GM20431 (cell line): Measurements from ENCODE around the gene COL4A1.

Experiments used
- in situ Hi-C: fragments of 300-500 bp; cut with MseI, MboI; formaldehyde crosslinking; loops from one replicate; pipeline ENCODE4 v1.15.0; 2020; ENCODE audit warnings: low sequenced_read_pairs; ENCODE audit not compliant: unreplicated experiment

Gene COL4A1

DNA sequence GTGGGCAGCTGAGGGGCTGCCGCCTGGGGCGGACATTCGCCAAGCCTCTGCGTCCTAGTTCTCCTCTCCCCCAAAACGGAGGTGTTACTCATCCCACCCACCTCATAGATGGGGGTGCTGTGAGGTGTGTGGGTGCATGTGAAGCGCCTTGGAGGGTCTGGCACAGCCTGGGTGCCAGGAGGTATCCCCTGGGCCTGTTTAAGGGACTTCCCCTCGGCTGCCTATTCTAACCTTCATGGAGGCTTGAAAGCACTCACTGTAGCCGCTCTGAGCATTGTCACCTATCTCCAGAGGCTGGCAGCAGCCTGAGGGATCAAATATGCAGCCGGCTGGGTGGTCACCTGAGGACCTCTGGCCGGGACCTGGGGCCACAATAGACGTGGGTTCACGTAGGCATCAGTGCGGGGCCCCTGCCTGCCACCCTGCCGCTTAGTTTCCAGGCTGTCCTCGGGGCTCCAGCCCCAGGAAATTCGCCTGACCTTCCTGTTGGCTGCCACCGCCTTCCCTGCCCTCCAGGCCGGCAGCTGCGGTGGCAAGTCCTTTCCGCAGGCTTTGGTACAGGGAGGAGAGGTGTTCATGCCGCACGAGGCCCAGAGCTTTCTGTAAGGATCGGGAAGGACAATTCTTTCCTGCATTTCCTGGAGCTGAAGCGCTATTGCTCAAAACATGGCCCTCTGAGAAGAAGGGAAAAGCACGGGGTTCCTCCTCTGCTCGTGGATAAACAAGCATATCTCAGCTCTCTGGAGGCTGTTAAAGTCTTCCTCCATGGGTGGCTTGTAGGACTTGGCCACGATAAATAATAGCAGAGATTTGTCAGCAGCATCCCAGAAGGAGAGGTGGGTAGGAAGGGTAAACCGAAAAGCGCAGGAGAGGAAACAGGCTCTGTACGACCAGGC, 4.7 kb upstream of the COL4A1 start:
- in situ Hi-C loops = no loop called here

DNA sequence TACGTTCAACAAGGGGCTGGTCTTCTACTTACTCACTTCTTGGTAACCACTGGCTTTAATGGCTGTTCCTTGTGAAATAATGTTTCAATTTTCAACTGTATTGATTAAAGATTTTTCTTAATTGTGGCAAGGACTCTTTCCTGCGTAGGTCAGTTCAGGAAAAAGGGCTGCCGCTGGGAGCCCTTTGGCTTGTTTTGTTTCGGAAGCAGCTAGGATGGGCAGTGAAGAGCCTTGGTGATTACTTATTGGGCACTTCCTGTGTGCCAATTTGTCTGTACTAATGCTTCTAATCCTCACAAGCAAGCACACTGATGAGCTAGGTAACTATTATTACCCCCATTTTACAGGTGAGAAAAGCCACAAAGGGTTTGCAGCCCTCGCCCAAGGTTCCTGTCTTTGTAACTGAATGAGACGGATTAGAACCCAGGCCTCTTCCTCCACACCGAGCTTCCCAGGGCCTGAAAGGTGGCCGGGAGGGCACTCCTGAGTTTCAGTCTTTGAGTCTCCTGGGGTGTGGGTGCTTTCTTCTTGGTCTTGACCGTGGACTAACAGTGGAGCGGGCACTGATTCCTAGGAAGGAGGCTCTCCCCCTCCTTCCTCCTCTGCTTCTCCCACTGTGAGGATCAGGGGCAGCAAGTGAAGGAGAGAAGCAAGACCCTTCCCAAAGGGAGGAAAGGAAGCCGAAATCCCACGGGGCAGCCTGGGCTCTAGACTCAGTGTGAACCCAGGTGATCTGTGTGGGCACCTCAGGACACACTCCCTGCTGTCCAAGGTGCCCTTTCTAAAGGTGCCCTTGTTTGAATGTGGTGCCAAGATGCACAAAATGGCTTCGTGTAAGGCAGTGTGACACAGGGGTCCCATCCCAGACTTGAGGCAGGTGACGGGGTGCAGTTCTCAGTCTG, 3.8 kb upstream of the COL4A1 start:
- in situ Hi-C loops = no loop called here

DNA sequence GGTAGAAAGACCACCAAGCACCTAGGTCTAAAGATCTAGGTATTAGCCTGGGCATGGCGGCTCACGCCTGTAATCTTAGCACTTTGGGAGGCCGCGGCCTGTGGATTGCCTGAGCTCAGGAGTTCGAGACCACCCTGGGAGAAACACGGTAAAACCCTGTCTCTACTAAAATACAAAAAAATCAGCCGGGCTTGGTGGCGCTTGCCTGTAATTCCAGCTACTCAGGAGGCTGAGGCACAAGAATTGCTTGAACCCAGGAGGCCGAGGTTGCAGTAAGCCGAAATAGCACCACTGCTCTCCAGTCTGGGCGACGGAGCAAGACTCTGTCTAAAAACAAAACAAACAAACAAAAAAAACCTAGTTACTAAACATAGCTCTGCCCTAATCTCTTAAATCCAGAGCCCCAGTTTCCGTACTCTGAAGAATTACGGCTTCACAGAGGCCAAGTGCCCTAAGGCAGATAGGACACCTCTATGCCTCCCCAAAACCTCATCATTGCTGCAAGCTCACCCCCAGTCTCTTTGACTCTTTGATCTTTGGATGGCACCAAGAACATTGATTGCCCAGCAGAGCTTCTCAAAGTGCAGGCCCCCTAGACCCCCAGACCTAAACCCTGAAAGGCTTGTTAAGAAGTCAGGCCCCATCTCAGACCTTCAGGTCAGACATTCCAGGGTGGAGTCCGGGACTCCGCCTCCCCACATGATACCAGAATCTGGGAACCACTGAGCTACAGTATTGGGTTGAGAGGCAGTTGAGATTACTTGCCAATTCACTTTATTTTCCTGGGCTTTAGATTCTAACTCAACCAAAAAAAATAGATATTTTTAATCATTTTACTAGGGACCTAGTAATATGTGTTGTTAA, 2.9 kb upstream of the COL4A1 start:
- in situ Hi-C loops = no loop called here

- in situ Hi-C loops = no loop called here
These were observed 1.9 kb upstream of the COL4A1 start for GRCh38 chr13:110308656-110309359.

GRCh38 chr13:110307767-110308655, 1.1 kb upstream of the COL4A1 start:
- in situ Hi-C loops = no loop called here

GRCh38 chr13:110306340-110306959, 507 bp downstream of the COL4A1 start:
- in situ Hi-C loops = no loop called here

DNA sequence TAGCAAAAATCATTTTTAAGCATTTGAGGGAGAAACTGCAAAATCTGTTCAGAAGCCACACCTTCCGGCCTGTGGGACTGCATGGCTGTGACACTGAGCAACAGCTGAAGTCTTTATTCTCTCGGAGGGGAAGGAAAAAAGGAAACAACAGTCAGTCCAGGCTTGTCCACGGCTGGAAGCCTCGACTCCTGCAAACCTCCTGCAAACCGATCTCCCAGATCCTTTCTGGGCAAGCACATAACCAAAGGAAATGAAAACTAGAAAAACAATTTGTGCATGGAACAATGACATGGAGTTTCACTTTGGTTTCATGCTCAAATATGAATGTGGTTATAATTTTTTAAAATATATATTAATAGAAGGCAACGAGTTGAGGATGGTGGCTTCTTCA, 1.0 kb downstream of the COL4A1 start:
- in situ Hi-C loops = no loop called here

- in situ Hi-C loops = no loop called here
These were observed 1.4 kb downstream of the COL4A1 start for GRCh38 chr13:110305544-110305943.

DNA sequence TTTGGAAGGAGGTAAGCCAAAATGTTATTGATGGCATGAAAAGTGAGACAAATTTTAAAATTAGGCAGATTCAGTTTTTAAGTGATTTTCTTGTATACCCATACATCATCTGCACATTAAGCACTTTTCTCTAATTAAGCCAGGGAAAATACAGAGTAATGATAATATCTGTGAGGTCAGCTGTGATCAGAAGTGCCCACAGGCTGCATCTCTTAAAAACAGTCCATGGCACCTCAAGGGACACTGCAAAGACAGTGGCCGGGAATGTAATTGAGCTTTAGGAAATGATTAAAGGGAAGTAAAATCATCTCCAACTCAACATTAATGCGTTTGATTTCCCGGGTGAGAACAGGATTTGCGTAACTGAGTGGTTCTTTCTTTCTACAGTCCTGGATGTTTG, 2.0 kb downstream of the COL4A1 start:
- in situ Hi-C loops = no loop called here

GRCh38 chr13:110304256-110304655, 2.7 kb downstream of the COL4A1 start:
- in situ Hi-C loops = no loop called here

GRCh38 chr13:110303644-110304043, 3.3 kb downstream of the COL4A1 start:
- in situ Hi-C loops = no loop called here

DNA sequence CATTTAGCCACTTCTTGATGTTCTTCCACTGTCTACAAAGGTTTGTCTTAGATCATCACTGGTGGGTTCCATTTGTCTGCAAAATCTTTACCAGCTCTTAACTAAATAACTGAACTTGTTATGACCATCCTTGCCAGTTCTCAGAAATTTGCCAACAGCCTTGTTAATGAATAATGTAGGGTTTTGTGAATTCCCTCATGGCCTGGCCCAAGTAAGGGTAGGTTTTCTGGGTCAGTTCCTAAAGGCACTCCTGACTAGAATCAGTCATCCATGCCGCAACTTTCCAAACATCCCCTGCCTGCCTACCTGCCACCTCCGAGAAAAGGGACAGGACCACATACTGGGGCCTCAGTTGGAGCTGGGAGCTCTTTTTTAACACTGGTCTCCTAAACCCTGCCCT, 4.0 kb downstream of the COL4A1 start:
- in situ Hi-C loops = no loop called here

GRCh38 chr13:110301606-110302553, 5.1 kb downstream of the COL4A1 start:
- in situ Hi-C loops = no loop called here

DNA sequence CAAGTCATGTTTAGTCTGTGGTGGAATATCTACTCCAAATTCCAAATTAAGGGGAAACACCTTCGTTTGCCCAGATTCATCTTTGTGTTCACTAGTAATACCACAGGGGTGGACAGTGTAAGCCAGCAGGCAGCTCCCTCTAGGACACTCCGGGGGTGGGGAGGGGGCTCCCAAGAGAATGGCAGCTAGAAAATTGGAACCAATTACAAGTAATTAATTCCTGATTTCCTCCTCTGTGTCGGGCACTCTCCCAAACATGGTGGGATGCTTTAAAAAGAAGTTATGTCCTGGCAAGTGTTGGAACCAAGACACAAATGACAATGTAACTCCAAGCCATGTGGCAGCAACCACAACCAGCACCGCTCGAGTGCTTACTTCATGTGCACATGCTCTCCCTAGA, 5.9 kb downstream of the COL4A1 start:
- in situ Hi-C loops = no loop called here

GRCh38 chr13:110300090-110300815, 6.7 kb downstream of the COL4A1 start:
- in situ Hi-C loops = no loop called here

DNA sequence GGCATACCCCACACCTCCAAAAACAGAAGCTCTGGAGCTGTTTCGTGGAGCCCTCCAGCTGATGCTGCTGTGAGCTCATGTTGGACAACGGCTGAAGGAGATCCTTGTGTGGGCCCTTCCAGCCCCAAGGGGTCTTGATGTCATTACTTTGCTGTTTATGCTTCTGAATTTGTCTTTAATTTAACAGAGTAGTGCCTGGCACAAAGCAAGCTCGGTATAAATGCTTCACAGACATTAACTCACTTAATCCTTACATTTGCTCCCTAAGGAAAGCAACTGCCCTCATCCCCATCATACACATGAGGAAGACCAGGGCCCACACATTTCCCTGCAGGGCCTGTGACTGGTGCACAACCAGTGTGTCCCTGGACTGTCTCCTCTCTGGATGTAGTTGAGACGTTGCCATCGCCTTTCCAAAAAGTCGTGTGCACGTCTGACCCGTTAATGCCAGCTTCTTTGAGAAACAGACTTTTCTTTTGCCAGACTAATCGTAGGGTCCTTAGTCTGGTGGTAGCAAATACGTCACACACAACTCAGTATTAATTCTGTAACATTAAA, 7.6 kb downstream of the COL4A1 start:
- in situ Hi-C loops = no loop called here
